Cardiac muscle cell (in vitro differentiated cells and primary cell): ENCODE results near the gene TMC7. TPM values are rescaled to one million over a fixed set of nuclear protein-coding genes. Genes with fewer than 3 reads are reported as not detected.

Experiments used
- DNase-seq, 2 donors: peaks; one replicate each; pipeline versions ENCODE4 v3.0.0 to v3.0.0-alpha.2; 2010 to 2017; ENCODE audit warnings: low read depth in 1 of 2, low spot score in 1 of 2
- H3K27ac ChIP-seq: fragments of 200-600 bp; sonication (generic); 2 replicates; pipeline ENCODE4 v1.5.1; 2016
- H3K27me3 ChIP-seq: fragments of 200-600 bp; sonication (generic); 2 replicates; pipeline ENCODE4 v1.6.0; 2016; ENCODE audit warnings: control low read depth
- H3K36me3 ChIP-seq: fragments of 200-600 bp; sonication (generic); 2 replicates; pipeline ENCODE4 v1.5.1; 2016; ENCODE audit warnings: control low read depth
- H3K4me1 ChIP-seq: fragments of 200-600 bp; sonication (generic); 2 replicates; pipeline ENCODE4 v1.8.1; 2017; ENCODE audit warnings: low read depth, mild to moderate bottlenecking, mixed run types
- H3K4me3 ChIP-seq: fragments of 200-600 bp; sonication (generic); 2 replicates; pipeline ENCODE4 v1.5.1; 2016; ENCODE audit warnings: mild to moderate bottlenecking
- H3K9me3 ChIP-seq: fragments of 200-600 bp; sonication (generic); 2 replicates; pipeline ENCODE4 v1.5.1; 2017; ENCODE audit warnings: low read depth, mild to moderate bottlenecking, control low read depth
- polyA plus RNA-seq: library from polyadenylated mRNA; unstranded; fragments of >200 nt; fragmentation: Nextera tagmentation; extraction: Ambion mirVana; gene quantifications from 2 replicates; pipeline ENCODE4 v1.2.1, GENCODE V29; 2016
- total RNA-seq: library from RNA; depleted of rRNA; stranded (reverse); fragments of >200 nt; gene quantifications from 2 replicates; pipeline ENCODE4 v1.2.3, GENCODE V29; 2016
- TF ChIP-seq, protein P1 (sequence below): IDR thresholded peaks from 2 replicates; pipeline ENCODE4 v1.5.1; 2012; ENCODE audit warnings: low read depth, mild to moderate bottlenecking, low read length

Gene TMC7
- total and polyA plus RNA-seq, 2 experiments from 2014 or later = 1.5 to 4.6 TPM

DNA sequence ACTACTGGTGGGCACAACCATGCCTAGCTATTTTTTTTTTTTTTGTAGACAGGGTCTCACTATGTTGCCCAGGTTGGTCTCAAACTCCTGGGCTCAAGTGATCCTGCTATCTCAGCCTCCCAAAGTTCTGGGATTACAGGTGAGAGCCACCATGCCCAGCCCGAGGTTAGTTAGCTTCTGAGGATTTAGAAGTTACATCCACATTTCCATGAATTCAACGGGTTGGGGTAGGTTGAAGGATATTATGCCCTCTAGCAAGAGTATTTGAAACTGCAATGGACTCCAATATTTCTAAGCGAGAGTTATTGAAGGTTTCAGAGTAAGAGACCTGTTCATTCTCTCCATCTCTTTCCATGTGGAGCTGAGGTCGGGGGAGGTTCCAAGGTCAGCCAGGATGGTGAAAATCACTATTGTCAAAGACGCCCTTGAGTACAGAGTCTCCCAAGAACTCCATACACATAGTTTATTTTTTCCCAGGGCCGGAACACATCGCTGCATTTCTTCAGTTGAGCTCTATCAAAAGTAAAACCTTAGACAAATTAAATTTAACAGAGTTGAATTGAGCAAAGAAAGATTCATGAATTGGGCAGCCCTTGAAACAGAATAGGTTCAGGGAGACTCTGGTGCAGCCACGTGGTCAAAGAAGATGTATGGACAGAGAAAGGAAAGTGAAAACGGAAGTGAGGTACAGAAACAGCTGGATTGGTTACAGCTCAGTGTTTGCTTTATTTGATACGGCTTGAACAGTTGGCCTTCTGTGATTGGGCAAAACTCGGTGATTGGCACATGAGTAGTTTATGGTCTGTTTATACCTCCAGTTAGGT lies 111.0 kb downstream of the TMC7 start:
- no peak overlapping the region for H3K27ac ChIP-seq
- H3K4me3 ChIP-seq = no peak overlapping the region
- H3K36me3 ChIP-seq = no peaks in the 10 kb centered on the region
- H3K9me3 ChIP-seq = no peaks in the 10 kb centered on the region
- TF ChIP-seq, protein P1, sequence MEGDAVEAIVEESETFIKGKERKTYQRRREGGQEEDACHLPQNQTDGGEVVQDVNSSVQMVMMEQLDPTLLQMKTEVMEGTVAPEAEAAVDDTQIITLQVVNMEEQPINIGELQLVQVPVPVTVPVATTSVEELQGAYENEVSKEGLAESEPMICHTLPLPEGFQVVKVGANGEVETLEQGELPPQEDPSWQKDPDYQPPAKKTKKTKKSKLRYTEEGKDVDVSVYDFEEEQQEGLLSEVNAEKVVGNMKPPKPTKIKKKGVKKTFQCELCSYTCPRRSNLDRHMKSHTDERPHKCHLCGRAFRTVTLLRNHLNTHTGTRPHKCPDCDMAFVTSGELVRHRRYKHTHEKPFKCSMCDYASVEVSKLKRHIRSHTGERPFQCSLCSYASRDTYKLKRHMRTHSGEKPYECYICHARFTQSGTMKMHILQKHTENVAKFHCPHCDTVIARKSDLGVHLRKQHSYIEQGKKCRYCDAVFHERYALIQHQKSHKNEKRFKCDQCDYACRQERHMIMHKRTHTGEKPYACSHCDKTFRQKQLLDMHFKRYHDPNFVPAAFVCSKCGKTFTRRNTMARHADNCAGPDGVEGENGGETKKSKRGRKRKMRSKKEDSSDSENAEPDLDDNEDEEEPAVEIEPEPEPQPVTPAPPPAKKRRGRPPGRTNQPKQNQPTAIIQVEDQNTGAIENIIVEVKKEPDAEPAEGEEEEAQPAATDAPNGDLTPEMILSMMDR = peak; percentile 13
- H3K27me3 ChIP-seq = no peaks in the 10 kb centered on the region
- no peak for DNase-seq
- H3K4me1 ChIP-seq = no peaks in the 10 kb centered on the region

DNA sequence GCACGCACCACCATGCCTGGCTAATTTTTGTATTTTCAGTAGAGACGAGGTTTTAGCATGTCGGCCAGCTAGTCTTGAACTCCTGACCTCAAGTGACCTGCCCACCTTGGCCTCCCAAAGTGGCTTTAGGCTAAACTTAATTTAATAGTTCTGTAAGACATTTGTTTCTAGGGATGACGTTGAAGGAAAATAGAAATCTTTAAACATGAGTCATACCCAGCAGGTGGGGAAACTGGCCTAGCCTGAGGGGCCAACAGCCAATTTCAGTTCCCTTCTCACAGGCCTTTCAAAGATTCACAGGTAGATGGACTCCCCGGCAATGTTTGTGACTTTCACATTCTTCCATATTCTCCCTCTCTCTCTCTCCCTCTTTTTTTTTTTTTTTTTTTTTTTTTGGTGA lies 111.9 kb downstream of the TMC7 start:
- no peak for DNase-seq
- H3K4me1 ChIP-seq = no peaks in the 10 kb centered on the region
- no peaks in the 10 kb centered on the region for H3K9me3 ChIP-seq
- TF ChIP-seq, protein P1 = no peak
- H3K27me3 ChIP-seq = no peaks in the 10 kb centered on the region
- H3K36me3 ChIP-seq = no peaks in the 10 kb centered on the region
- no peak overlapping the region for H3K27ac ChIP-seq
- H3K4me3 ChIP-seq = no peak overlapping the region

DNA sequence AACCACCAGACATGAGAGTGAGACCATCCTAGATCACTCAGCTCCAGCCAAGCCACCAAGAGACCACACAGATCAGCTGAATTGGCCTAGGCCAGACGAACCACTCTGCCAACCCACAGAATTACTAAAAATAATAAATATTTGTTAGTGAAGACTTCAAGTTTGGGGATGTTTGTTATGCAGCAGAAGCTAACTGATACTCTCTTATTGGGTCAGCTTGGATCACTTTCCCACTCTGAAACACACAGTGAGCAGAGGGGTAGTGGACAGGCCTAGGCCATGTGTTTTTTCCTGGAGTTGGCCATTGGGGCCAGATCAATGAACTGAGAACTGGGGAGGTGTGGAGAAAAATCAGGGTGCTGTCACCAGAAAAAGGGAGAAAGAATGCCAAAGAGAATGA lies 114.4 kb downstream of the TMC7 start:
- H3K4me3 ChIP-seq = no peak overlapping the region
- H3K36me3 ChIP-seq = no peaks in the 10 kb centered on the region
- no peak for DNase-seq
- H3K27ac ChIP-seq = no peak overlapping the region
- no peaks in the 10 kb centered on the region for H3K4me1 ChIP-seq
- H3K9me3 ChIP-seq = no peaks in the 10 kb centered on the region
- H3K27me3 ChIP-seq = no peaks in the 10 kb centered on the region
- TF ChIP-seq, protein P1 = no peak

DNA sequence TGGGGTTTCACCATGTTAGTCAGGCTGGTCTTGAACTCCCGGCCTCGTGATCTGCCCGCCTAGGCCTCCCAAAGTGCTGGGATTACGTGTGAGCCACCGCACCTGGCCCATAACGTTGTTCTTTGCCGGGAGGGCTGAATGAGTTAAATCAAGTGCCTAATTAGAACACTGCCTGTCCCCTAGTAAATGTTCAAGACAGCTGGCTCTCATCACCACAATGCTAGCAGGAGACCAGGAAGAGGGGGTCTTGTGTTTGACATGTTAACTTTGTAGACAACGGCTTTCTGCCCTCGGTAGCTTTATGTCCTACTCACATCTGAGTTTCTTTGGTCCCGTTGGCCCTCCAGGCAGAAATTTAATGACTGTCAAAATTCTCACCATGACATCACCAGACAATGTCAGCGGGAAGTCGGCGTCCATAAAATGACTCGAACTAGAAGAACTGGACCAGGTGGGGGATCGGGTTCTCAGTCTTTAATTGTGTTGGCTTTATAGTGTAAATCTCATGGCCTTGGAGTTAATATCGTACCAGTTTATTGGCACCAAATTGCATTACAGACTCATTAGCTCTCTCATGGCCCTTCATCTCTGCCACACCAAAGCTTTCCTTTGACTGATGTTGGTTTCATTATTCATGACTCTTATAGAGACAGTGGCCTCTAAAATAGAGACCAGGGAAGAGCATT lies 118.6 kb downstream of the TMC7 start:
- no peak for DNase-seq
- H3K4me1 ChIP-seq = no peaks in the 10 kb centered on the region
- no peaks in the 10 kb centered on the region for H3K36me3 ChIP-seq
- no peak overlapping the region for H3K4me3 ChIP-seq
- H3K9me3 ChIP-seq = no peaks in the 10 kb centered on the region
- H3K27me3 ChIP-seq = no peaks in the 10 kb centered on the region
- TF ChIP-seq, protein P1 = no peak
- H3K27ac ChIP-seq = no peak overlapping the region

DNA sequence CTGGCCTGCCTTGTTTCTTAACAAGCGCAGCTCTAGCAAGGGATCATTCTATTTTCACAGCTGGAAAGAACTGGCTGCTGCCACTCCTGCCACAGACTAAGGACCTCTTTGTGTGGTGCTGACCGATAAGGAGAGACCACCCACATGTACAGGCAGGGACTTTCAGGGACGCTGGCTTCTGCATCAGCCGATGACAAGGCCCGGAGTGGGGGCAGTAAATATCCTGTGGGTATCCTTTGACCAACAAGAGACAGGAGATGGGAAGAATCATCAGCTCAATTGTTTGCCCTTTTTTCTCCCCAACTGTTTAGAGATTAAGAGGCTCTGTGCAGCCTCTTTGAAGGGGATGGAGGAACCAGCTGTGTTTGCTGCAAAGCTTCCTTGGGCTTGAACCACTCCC lies 120.9 kb downstream of the TMC7 start:
- Histone ChIP-seq H3K4me3 (no peak overlapping the region), H3K36me3 (no peaks in the 10 kb centered on the region), H3K27me3 (no peaks in the 10 kb centered on the region), H3K27ac (no peak overlapping the region), H3K4me1 (no peaks in the 10 kb centered on the region), H3K9me3 (no peaks in the 10 kb centered on the region)
- TF ChIP-seq, protein P1 = no peak
- no peak for DNase-seq
